HG03469 (cell line): ENCODE results near the gene MEF2C.

Experiments
- ATAC-seq: cut with Tn5 transposase; IDR thresholded peaks from one replicate; pipeline ENCODE4 v1.9.1; 2021; ENCODE audit warnings: mild to moderate bottlenecking, moderate library complexity, moderate number of reproducible peaks; ENCODE audit not compliant: unreplicated experiment

Gene MEF2C

DNA sequence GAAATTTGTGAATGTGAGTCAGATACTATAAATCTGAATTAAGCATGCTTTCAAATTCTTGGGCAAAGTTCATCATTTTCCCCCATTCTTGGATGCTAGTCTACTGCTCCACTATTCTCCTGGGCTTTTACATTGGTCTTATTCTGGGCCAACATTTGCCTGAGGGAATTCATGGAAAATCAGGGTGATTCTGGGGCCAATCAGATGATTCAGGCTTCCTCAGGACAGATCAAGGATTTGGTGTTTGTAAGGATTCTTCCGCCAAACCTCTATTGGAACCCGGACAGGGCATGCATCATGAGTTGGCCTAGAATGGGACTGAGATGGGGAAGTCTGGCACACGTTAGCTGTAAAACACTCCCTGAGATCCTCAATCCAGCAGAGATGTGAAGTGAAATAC lies 113.8 kb downstream of the MEF2C start:
- ATAC-seq = no peak

DNA sequence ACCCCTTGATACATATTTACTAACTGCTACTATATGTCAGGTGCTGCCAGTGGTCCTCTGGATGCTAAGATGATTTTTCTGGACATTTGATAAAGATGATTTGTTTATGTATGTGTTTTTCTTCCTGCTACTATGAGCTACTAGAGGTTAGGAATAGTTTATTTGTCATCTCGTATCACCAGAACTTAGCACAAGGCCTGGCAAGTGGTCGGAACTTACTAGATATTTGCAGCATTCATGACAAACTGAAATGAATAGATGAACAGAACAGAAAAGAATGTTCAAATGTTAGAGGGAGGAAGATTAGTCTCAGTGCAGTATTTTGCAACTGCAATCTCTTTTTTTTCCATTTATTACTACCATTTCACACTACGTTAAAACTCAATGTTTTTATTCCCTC lies 114.6 kb downstream of the MEF2C start:
- no peak for ATAC-seq

DNA sequence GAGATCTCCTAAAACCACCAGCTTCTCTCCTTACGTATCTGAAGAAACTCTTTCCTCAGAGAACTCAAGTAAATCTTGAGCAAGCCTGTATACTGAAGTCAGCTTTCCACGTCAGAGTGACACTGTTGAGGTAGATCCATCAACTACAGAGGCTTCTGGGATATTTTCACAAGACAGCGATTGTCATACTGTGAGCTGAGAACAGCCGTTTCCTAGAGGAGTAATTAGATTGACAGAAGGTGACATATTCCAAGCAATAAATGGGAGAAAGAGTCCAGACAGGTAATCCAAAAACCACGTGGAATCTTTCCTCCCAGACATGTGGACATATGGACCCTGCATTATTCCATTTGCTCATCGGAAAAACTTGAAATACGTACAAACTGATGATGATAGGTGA lies 117.2 kb downstream of the MEF2C start:
- ATAC-seq = no peak

DNA sequence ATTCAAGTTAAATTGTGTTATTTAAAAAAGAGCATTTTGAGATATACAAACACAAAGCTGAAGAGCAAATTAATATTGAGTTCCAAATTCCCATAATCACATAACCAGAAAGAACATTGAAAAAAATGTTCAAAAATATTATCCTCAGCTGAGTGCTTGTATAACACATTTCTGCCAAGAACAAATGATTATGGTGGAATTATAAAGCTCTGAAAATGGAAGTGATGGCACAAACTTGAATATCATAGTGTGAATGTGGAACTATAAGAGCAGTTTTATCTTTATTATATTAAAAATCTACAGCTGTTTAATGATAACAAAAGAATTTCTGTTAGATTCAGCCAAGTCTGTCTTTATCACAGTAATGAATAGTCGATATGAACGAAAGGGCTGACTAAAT lies 117.8 kb downstream of the MEF2C start:
- ATAC-seq = no peak

DNA sequence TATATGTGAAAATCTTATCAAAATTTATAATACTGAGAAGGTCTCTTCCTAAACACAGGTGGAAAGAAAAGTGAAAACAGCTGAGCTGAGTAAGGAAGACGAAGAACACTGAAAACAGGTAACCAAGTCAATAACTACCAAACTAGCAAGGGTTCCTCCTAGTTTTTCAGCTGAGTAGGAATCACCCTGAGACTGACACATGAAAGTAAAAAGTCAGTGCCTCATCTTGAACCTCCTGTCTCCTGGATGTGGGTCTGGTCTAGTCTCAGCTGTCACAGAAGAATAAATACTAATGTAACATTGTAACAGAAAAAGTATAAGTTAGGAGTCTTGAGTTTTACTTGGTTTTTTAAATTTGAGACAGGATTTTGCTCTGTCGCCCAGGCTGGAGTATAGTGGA lies 121.0 kb downstream of the MEF2C start:
- no peak for ATAC-seq

DNA sequence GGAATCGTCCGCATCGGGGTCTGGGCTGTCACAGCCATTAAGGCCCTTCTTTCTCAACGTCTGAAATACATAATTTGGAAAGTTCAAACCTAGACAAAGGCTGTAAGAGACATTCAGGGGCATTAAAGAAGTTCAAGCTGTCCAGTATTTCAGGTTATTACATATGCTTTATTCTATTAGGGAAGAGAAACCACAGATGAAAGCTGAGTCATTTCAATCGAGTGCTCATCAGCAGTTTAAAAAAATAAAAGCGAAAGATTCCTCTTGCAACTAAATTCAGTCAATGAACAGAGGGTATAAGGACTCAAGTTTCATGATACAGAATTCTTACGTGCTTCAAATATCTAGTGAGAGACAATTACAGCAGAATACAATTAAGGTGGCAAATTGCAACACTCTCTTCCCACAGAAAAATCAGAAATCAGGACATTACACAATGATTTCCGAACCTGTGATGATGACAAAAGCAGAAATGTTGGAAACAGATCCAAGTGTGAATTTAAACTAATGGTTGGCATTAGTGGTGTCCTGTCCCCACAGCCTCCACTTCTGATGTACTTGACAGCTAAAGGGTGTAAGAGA lies 121.6 kb downstream of the MEF2C start:
- ATAC-seq = no peak

DNA sequence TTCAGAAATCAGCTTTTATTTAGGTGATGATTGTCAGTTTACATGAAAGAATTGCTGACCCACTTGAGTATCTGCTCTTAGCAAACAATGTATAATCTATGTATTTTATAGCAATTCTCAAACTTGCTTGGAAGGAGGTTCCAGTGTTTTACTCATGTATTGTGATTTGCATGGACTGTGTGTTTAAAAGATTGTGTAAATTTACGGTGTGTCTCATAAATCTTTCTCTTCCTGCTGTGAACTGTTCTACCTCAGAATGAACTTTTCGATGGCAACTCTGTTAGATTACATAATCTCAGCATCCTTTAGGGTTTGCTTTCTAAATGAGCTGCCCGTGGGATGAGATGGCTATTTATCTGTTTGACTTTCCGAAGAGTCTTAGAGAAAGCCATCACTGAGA lies 122.5 kb downstream of the MEF2C start:
- ATAC-seq = no peak

DNA sequence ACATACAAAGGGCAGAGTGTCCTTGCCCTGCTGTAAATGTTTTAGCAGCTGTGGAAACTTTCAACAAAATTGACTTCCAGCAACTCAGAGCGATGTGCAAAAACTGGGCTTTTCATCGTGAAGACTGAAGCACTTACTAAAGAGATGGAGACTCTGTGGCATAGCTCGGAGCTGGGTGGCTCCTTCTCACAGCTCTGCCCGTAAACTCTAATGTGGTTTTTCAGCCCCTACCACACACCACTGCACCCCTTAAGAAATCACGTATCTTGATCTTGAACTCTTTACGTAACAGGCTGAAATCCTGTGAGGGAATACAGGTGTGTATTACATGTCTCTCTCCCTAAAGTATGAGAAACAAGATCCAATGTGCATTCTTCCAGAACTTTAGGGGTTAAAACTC lies 124.4 kb downstream of the MEF2C start:
- no peak for ATAC-seq

DNA sequence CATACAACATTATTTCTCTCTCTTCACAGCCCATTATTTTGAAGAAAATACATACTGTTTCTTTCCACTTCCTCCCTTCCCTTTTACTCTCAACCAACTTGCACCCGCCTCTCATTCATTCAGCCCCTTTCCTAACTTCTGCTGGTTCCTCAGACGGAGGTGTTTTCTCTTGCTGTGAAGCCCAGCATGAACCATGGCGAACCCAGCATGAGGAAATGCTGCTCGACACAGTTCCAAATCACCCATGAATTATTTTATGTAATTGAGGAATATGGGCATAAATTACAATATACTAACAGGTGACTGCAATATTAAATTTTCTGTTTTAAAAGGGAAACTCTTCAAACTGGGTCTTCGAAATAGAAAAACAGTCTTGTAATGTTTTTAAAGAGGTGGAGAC lies 124.8 kb downstream of the MEF2C start:
- ATAC-seq = no peak

DNA sequence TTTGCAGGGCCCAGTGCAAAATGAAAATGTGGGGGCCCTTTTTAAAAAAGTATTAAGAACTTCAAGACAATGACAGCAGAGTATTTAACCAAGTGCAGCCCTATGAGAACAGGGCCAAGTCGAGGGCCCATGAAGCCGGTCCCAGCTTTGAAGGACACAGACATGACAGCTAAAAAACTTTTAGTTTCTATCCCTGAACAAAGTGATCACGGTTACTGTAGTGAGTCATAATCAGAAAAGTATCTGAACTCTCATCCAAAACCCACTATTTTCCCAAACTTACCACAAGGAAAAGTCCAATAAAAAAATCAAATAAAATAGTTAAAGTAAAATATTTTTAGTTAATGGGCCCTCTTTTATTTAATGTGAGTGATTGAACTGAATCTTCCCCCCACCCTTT lies 126.0 kb downstream of the MEF2C start:
- ATAC-seq = no peak

DNA sequence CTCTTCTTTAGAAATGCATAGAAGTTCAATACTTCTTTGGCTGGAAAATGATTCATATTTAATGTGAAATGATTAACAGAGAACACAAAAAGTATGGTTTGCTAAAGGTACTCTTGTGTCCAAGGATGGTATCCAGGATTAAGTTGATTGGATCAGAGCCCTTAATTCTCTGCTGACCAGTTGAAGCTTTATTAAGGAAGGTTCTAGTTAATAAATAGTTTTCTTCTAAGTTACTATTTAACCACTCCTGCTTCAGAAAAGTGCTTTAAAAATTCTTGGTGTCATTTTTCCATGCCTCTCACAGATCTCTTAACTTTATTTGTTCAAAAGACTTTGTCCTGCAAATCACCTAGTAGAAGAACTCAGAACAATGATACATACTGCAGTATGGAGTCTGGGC lies 134.3 kb downstream of the MEF2C start:
- no peak for ATAC-seq

DNA sequence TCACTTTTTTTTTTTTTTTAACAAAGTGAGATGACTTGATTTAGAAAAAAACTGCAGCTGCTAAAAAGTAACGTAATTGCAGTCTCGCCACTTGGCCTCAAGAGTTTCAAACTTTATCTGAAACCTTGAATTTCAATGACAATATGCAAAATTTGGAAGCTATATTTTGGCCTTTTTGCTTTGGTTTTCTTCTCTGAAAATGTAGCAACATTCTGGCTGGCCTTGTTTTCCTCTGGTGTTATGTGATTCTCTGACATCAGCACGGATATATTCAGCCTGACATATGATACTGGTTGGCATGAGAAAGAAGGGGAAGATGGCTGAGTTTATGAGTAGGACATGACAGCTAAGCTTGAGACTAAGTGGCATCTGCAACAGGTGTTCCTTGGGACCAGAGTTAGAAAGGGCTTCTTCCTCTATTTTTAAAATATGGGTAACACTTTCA lies 136.5 kb downstream of the MEF2C start:
- ATAC-seq = peak; percentile 64

DNA sequence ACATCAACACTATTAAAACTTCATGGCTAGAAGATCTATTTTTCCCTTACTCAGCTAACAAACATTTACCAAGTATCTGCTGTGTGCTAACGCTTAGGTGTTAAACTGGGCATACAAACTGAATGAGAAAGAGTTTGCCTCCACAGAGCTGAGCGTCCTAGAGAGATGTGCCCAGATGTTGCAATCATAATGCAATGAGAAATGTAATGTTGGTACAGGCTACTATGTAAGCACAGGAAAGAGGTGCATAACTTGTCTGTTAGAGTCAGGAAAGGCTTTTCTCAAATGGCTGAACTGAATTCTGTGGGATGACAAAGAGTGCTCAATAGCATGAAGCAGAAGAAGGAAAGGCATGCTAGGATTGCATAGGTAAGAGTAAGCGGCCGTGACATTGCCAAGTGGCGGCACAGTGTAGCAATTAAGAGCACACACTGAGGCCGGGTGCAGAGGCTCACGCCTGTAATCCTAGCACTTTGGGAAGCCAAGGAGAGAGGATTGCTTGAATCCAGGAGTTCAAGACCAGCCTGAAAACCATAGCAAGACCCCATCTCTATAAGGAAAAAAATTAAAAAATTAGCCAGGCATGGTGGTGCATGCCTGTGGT lies 137.8 kb downstream of the MEF2C start:
- ATAC-seq = no peak

DNA sequence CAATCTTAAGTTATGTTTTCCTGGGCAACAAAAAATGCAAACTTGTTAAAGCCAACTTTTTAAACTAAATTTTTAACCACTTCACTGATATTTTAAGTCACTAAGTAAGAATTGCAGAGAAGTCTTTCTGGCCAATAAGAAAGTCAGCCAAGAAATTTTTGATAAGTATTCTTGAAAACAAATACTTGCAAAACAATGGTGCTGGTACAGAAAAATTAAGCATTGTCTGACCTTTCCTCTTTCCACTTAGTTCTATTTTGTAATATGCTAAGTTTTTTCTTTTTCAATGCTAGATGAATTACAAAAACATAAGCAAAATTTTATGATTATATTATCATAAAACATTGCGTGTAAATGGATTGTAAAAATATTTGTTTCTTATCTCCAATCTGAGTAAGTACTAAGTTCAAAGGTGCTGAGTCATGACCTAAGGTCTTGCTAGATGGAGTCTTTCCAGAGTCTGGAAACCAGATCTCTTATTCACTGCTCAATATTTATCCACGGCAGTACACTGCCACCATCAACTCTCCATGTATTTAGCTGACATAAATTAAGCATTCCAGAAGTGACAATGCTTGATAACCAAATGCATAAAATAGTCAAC lies 139.7 kb downstream of the MEF2C start:
- no peak for ATAC-seq

DNA sequence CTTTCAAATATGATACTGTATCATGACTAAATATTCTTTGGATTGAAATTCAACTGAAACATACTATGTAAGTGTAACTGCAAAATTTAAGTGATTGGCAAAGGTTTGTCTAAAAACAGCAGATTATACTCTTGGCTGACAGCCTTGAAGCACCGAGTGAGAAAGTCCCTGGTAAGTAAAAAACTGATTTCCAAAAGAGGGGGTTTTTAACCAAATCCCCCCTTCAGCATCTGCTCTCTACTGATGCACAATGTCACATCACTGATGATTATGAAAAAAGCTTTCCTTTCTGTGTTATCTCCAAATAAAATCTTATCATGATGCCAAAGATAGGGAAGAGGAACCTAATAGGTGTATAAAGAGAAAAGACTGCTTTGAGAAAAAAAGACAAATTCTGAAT lies 141.0 kb downstream of the MEF2C start:
- no peak for ATAC-seq

DNA sequence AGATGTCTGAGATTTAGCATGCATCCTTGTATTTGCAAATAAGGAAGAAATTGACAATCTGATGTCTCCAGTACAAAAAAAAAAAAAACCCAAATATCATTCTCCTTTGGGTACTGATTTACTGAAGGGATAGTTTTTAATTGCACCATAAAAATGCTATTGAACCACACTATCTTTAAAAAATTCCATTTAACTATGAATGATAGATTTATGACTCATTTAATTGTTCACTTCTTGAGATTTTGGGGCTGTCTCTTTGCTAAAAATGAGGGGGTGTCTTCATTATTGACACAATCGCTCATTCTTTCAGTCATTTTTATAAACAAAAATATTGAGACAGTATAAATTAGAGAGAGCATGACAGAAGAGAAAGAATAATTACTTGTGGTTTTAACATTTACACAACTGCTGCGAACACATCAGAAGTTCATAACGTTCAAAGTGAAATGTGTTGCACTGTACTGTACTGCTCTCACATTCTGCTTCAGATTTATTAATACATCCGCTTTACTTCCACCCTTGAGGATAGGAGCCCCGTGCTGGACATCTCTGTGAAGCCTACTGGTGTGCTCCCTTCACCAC lies 142.3 kb downstream of the MEF2C start:
- ATAC-seq = no peak

DNA sequence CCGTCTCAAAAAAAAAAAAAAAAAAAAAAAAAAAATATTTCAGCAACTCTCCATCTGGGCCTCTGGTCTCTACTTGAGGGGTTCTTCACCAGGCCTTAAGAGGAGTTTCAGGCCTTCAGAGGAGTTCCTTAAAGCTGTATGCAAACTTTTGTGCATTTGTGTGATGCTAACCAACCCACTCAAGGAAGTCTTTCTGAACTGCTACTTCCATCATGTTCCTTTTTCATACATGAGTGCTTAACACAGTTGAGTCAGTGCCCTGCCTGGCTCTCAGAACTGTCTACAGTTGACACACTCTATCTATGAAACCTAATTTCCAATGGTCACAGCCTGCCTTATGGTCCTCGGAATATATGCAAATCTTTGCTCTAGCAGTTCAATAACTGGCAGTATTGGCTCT lies 146.5 kb downstream of the MEF2C start:
- peak; percentile 40 for ATAC-seq

DNA sequence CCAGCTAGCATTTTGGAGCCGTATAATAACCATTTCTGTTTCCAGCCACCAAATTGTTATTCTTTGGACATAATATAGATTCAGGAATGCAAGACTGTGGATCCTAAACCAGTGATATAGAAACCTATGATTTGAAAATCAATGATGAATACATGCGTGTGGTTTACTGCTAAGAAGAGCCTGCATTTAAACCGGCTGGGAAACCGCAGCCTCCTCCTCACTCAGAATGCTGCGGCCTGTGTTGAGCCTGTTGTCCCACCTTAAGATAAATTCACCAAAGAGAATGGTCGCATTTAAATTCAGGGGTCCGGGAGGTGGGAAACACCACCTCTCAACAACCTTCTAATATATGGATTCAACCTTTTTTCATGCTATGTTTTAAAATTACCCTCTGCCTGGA lies 148.0 kb downstream of the MEF2C start:
- ATAC-seq = no peak

DNA sequence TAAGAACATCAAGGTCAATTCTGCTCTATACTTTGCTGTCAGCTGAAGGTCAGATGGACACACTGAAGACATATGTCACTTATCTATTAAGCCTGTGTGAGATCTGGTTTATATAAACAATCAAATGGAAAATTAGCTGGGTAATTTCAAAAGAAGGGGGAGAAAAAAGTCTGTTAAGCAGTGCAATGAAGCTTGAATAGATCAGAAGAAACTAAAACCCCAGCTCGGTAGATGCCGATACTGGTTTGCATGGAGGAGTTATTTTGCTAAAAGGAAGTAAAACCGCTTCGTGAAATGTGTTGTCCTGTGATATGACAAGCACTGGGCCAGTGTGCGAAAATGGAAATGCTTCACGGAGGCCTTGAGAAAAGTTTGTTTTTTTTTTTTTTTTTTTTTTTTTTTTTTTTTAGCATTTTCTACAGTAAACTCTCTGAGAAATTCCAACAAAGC lies 148.8 kb downstream of the MEF2C start:
- ATAC-seq = peak; percentile 33

DNA sequence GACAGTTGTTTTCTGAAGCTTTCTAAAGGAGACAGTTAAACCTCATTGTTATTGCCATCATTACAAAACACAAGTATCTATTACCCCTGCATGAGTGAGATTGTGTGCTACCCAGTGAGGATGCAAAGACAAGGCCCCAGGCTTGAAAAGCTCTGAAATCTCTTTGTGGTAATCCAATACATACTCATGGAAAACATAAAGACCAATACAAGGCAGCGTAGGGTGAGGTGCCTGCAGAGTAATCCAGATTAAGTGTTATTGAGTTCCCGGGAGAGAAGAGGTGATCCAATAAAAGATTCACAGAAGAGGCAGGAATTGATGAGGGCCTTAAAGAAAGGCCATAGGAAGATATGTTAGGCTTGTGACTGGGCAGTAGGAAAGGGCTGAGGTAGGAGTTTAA lies 150.1 kb downstream of the MEF2C start:
- ATAC-seq = no peak

DNA sequence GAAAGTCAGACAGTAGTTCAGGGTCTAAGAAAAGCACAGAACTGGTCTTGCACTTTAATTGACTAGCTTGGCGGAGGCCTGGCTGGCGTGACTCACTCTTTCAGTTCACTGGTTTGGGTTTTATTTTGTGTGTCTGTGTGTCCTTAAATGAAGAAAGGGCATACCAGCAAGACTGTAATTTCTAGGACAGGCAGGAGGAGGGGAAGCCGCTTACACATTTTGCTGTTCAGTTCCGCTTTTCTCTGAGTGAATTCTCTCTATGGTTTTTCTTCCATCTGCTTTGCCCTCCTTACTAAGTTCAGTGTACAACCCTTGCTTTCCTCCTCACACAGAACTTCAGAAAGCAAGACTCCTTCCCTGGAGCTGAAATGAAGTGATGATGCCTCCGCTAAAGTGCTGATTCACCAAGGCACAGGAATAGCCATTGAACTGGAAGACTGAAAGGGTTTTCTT lies 150.8 kb downstream of the MEF2C start:
- peak; percentile 35 for ATAC-seq

DNA sequence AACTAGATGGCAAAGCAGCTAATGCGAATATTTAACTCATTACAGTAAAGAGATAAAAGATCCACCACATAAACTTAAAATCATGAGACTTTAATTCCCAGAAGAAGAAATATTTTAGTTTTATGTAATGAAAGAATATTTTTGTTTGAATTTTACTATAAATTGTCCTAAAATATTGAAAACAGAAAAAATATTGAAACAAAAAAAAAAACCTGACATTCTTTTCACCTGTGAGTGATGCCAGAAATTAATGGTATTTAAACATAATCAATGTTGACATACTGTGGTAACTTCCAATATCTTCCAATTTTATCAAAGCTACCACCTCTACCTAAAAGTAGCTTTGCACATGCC lies 153.2 kb downstream of the MEF2C start:
- ATAC-seq = no peak
